Uterus (tissue), 2 donors: Measurements from ENCODE around the gene GRIA1.

Experiments
- POLR2A ChIP-seq, 2 donors: fragments of 450-650 bp; IDR thresholded peaks; one replicate each; pipeline ENCODE4 v1.6.1; 2016; ENCODE audit warnings: antibody characterized with exemption in 2 of 2, mild to moderate bottlenecking in 1 of 2, moderate library complexity in 1 of 2
- TF ChIP-seq, protein P1 (sequence below), 4 experiments: fragments of 200-600 bp in 2 of 4; fragments of 450-650 bp in 2 of 4; sonication (generic) in 2 of 4; IDR thresholded peaks; one replicate each; pipeline ENCODE4 v1.5.1; 2016 to 2019; ENCODE audit warnings: antibody characterized with exemption in 4 of 4, mild to moderate bottlenecking in 2 of 4, moderate library complexity in 1 of 4

DNA sequence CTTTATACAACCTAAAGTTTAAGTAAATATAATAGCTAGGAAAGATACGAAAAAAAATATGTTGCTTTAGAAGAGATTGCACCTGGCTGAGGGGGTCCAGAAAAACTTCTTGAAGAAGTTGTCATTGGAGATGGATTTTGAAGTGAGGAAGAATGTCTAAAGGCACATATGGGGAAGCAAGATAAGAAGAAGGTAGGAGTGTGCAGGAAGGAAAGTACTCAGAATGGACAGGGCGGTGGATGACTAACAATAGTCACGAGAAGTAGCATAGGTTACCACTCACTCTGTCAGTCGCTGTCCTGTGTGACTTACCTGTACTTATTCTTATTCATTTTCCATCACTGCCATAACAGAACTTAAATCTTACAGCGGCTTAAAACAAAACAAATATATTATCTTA lies 251.6 kb downstream of the GRIA1 start:
- TF ChIP-seq POLR2A (IDR thresholded peaks at IDR 0.05) = no peak
- TF ChIP-seq, protein P1, sequence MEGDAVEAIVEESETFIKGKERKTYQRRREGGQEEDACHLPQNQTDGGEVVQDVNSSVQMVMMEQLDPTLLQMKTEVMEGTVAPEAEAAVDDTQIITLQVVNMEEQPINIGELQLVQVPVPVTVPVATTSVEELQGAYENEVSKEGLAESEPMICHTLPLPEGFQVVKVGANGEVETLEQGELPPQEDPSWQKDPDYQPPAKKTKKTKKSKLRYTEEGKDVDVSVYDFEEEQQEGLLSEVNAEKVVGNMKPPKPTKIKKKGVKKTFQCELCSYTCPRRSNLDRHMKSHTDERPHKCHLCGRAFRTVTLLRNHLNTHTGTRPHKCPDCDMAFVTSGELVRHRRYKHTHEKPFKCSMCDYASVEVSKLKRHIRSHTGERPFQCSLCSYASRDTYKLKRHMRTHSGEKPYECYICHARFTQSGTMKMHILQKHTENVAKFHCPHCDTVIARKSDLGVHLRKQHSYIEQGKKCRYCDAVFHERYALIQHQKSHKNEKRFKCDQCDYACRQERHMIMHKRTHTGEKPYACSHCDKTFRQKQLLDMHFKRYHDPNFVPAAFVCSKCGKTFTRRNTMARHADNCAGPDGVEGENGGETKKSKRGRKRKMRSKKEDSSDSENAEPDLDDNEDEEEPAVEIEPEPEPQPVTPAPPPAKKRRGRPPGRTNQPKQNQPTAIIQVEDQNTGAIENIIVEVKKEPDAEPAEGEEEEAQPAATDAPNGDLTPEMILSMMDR (IDR thresholded peaks at IDR 0.05) = no peak
